Activated CD8-positive, alpha-beta memory T cell treated with anti-CD3 and anti-CD28 coated beads, Interleukin-2, amount 50 U/mL, for 24 hours (primary cell): ENCODE results near the gene KIAA0513.

Experiments used
- DNase-seq: peaks from one replicate; pipeline ENCODE4 v3.0.0-alpha.2; 2020; ENCODE audit errors: extremely low read depth

KIAA0513 gene, protein sequence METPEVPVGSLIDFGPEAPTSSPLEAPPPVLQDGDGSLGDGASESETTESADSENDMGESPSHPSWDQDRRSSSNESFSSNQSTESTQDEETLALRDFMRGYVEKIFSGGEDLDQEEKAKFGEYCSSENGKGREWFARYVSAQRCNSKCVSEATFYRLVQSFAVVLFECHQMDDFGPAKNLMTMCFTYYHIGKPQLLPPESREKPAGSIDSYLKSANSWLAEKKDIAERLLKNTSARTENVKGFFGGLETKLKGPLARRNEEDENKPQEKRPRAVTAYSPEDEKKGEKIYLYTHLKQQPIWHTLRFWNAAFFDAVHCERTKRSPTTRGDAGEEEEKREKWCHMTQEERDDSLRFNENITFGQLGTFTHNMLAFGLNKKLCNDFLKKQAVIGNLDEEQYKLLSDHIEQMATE

DNA sequence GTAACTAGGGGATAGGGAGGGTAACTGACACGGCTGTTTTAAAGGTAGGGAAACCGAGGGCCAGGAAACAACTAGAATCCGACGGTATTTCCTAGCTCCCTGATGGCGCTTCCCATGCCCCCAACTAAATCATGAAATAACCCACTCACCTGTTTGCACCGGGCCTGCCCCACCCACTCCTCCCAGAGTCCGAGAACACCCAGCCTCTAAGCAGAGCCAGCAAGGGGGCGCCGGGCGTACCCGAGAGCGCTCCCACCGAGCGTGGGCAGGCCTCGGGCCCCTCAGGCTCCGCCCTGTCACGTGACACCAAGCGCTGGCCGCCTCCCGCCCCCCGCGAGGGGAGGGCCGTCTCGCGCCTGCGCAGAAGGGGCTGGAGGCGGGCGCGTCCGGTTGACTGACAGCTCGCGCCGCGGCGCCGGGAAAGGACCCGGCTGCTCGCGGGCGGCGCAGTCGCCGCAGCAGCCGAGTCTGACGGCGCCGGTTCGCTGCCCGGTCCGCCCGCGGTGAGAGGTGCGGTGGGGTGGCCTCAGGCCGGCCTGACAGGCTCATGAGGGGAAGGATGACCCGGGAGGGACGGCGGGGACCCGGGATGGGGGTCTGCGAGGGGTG is at the start of gene KIAA0513:
Gene KIAA0513, plus strand, starts transcription at position 447 of the 609 bp plus-strand sequence. CDS start 39,277 bp downstream, outside the sequence.
- peak; percentile 78 for DNase-seq

DNA sequence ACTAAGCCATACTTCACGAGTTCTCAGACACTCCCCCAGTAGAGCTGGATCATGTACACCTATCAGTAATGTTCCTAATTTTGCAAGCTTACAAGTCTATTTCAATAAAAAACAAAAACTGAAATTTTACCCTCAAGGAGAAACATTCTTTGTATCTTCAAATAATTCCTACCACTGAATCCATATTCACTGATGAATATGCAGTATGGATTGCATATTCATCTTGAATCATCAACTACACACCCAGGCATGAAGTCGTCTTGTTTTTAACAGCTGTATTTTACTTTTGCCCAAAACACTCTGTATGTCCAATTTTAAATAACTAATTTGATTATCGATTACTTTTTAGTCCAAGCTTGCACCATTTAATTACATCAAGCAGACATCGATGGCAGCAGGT is 48.1 kb upstream of the KIAA0513 start:
- DNase-seq: no peak

- DNase-seq: no peak
These were observed 45.2 kb upstream of the KIAA0513 start for GRCh38 chr16:84982434-84982833.

- no peak for DNase-seq
These were observed 42.2 kb upstream of the KIAA0513 start for GRCh38 chr16:84985079-84986065.

- DNase-seq: no peak
These were observed 41.5 kb upstream of the KIAA0513 start for GRCh38 chr16:84986102-84986501.

- DNase-seq: no peak
These were observed 40.7 kb upstream of the KIAA0513 start for GRCh38 chr16:84986879-84987278.

DNA sequence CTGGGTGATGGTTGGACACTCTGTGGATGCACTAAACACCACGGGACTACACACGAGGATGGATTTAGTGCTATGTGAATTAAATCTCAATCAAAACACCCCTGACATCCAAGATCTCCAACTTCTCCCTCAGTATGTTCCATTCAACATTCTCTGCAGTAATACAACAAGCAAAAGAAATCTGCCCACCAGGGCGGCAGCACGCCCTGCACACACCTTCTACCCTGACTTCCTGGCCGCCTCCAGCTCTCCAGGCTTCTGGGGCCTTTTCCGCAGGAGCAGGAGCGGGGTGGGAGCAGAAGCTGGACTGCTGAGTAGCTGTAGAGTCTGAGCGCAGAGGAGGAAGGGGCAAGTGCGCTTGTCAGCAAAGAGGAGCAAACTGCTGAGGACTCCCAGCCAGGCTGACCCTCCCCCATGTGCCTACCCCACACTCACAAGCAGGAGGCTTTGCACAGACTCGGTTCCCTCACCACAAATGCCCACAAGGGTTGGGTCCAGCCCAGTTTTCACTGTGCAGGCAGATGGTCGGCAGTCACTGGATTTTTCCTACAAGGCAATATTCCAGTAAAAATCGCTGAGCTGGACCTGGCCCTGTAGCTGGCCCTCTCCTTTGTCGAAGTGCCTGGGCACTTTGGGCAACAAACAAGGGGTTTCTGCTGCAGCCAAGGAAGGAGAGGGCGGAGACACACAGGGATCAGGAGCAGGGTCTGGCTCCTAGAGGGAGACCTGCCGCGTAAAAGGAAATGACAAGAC is 39.1 kb upstream of the KIAA0513 start:
- DNase-seq: no peak

DNA sequence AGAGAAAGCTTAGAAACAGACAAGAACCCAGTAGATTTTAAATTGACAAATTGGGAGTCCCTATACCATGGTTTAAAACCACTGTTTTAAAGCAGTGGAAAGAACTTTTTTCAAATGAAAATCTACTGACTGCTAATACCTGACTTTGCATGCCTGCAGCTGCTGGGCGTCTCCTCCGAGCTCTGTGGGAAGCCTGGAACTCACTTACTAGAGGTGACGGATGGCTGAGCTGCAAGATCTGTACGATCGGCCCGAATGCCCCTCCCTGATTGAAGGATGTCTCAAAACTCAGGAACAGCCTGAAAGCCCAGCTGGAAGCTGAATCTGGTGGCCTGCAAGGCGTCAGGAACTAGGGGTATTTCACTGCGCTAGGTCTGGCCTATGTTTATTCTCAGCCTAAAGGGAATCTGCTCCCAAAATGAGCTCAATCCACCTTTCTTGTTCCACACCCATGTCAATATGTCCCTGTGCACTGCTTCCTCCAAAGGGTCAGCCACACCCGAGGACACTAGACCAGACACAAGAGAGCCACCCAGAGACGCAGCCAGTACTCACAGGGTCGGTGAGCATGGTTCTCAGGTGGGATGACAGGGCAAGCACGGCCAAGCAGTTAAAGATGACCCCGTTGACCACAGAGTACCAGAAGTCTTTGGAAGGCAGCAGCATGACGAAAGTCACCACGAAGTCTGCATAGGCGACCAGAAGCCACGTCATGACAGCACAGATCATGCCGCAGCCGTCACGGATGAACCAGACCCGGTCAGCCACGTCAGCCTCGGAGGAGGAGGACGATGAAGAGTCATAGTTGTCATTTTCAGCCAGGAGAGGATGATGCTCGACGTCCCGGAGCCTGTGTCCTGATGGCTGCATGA is 37.6 kb upstream of the KIAA0513 start:
- no peak for DNase-seq

- DNase-seq: no peak
These were observed 36.8 kb upstream of the KIAA0513 start for GRCh38 chr16:84990782-84991181.

GRCh38 chr16:84992717-84993075 is 34.9 kb upstream of the KIAA0513 start:
- no peak for DNase-seq

GRCh38 chr16:84993926-84994325 is 33.7 kb upstream of the KIAA0513 start:
- no peak for DNase-seq

DNA sequence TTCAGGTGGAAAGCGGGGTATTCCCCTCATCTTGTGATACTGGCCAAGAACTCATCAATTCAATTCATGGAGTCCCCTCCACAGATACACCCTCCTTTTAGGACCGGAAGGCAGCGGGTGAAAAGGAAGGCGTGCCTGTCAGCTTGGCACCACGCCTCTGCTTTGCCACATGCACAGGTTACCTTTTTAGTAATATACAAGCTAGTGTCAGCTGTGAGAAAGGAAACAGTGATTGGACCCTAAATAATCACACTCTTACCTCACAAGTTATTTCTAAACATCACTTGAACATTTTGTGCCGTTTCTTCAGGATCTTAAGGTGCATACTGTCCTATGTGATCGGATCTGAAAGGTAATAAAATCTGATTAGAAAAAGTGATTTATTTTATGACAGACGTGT is 31.9 kb upstream of the KIAA0513 start:
- no peak for DNase-seq

DNA sequence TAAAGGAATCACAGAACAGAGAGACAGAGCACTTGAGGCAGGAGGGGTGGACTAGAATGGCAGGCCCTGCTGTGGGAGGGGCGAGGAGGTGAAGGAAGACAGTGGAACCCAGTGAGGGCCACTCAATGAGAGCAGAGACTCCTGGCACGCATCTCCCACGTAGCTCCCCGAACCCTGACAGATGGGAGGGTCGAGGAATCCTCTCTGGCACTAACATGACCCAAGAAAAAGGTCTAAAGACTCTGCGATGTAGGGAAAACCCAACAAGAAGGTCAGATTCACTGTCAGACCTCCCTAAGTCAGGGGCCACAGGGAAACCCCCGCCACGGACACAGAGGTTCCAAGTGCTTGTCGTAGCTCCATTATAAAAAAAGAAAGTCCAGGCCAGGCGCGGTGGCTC is 31.2 kb upstream of the KIAA0513 start:
- no peak for DNase-seq

DNA sequence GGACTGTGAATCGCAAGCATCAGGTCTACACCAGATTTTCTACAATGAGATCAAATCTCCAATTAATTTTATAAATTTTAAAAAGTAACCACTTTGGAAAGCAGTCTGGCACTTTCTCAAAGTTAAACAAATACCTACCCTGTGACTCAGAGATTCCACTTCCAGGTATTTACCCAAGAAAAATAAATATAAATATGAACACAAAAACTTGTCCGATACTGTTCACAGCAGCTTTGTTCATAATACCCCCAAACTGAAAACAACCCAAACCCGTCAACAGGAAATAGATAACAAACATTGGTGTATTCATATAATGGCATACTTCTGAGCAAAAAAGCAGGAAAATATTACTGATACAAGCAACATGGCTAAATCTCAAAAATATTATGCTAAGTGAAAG is 28.4 kb upstream of the KIAA0513 start:
- DNase-seq: no peak

- DNase-seq: no peak
These were observed 27.6 kb upstream of the KIAA0513 start for GRCh38 chr16:84999857-85000480.

DNA sequence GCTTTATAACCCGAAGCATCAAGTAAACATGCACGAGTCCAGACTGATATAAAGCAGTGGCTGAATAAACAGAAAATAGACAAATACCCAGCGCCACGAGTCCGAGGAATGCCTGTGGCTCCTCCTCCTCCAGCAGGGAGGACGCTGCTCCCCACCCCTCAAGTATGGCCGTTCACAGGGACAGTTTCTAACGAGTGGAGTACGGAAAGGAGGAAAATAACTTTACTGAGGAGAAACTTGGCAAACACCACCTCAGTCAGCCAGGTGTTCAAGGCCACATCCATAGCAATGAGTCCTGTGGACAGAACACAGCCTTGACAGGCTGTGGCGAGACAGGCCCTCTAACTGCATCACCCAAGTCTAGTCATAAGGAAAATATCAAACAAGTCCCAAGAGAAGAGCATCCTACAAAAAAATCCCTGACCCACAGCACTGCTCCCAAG is 25.5 kb upstream of the KIAA0513 start:
- no peak for DNase-seq

DNA sequence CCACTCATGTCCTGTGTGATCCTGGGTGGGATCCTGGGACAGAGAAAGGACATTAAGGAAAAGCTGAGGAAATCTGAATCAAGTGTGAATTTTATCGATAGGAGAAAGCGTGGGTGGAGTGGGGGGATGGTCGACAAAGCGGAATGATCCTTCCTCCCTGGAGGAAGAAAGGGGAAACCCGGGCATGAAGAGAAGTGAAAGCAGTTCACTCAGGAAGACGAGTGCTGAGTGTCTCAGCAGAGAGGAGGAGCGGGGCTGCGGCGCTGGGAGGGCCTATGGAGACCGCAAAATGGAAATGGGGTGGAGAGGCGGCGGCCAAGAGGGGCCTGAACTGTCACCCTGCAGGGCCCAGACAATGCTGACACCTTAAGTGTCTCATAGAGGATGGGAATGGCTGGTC is 25.0 kb upstream of the KIAA0513 start:
- no peak for DNase-seq

- no peak for DNase-seq
These were observed 24.5 kb upstream of the KIAA0513 start for GRCh38 chr16:85003076-85003475.

DNA sequence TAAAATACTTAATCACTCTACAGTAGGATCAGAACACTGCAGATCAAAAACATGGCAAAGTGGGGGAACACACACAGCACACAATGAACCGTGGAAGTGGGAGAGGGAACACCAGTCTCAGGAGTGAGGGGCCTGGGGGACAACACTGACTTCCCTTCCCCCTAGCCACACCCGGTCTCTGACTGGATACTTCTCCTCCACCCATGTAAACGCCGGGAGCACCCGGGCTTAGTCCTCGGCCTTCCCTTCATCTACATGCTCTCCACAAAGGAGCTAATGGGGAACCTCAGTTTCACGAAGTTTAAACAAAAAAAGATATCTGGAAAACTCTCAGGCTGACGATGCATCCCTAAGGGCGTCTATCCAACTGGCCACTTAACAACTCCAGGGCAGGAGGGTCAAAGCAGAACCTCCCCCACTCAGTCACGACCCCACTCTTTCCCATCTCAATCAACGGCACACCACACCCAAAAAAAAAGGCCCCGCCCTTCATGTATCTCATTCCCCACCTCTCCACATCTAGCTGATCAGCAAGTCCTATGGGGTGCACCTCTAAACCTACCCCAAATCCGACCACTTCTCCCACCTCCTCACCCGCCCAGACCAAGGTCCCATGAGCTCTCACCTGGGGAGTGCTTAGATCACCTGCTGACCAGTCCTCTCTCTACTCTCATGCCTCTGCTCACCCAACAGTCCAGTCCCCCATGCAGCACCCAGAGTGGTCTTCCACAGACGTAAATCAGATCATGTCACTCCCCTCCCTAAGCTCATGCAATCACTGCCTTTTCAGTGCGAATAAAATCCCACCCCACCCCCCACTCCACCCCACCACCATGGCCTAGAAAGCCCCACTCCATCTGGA is 23.6 kb upstream of the KIAA0513 start:
- no peak for DNase-seq
